ENCODE data around the gene IZUMO1.
"Not testable (repeated sequence)": the region's sequence is repeated elsewhere in the genome, so short reads cannot be mapped to it uniquely, and the experiment has no call there.

The IZUMO1 gene

GRCh38 chr19:48713041-48713863 is 33.5 kb downstream of the IZUMO1 start:
- peak; percentile 71 for DNase-seq (ENCODE audit: low spot score)

- DNase-seq (ENCODE audit: low spot score): no peak
These were observed 35.5 kb downstream of the IZUMO1 start for GRCh38 chr19:48711106-48711662.

- DNase-seq (ENCODE audit: low spot score): no peak
These were observed 38.2 kb downstream of the IZUMO1 start for GRCh38 chr19:48708471-48708870.

DNA sequence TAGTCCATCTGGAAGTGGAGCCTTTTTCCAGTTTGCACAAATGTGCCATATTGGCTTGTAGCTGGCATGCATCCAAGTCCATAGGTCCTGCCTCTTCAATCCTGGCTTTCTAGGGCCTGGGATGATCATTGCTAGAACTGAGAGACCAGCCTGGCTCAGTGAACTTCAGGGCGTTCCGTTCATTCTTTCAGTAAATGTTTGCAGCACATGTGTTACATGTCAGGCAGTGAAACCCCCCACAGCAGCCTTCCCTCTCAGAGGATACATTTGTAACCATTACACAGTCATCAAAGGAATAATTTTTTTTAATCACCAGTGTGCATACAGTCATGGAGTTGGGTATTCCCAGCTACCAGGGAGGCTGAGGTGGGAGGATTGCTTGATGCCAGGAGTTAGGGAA is 41.3 kb downstream of the IZUMO1 start:
- no peak for DNase-seq (ENCODE audit: low spot score)

GRCh38 chr19:48703316-48703715 is 43.4 kb downstream of the IZUMO1 start:
- DNase-seq (ENCODE audit: low spot score): no peak

DNA sequence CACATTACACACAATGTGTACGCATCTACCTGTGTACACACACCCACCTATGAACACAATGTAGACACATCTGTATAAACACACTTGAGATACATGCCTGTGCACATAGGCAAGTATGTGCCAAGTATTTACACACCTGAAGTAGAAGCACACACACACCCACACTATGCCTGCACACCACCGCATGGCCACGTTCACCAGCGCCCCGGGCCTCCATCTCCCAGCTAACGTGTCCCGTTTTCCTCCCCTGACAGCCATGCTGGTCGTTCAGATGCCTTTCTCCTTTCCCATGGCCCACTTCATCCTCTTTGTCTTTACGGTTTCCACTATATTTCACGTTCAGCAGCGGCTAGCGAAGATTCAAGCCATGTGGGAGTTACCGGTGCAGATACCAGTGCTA is 44.0 kb downstream of the IZUMO1 start:
- no peak for DNase-seq (ENCODE audit: low spot score)

DNA sequence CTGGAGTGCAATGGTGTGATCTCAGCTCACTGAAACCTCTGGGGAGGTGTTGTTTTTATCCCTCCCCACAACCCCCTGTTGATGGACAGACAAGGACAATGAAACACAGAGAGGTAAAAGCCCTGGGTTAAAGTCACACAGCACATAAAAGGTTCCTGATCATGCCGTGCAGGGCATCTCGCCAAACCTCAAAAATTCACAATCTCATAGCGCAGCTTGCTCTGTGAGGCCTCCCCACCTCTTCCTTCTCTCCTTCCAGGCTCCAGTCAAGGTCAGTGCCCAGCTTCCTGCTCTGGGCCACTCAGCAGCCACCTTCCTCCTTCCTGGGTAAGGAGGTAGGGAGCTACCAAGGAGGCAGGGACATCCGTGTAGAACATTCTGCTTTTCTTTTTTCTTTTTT is 48.7 kb downstream of the IZUMO1 start:
- DNase-seq (ENCODE audit: low spot score): no peak

DNA sequence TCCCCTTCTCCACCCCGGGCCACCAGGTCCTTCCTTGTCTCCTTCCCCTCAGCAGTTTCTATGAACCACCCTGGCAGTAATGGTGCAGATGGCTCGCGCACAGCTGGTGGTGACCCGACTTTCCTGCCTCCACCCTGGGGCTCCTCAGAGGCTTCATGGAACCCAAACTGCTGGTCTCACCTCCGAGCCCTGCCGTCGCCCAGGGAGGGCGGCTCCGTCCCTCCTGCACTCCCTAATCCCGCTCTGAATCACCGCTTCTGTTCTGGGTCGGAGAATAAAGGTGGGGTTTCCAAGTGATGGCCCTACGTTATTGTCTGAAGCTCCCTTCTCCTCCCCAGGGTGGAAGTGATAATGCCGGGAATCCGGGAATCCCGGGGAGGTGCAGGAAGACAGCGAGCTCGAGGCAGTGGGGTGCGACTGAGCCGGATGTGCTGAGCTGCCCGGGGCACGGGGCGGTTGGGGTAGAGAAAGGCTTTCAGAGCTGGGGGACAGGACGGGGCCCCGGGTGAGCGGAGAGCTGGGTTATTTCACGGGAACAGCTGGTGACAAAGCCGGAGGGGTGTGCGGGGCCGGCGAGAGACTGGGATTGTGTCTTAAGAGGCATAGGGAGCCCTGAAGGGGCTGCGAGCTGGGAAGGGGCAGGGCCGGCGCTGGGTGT is 50.2 kb downstream of the IZUMO1 start:
- no peak for DNase-seq (ENCODE audit: low spot score)

DNA sequence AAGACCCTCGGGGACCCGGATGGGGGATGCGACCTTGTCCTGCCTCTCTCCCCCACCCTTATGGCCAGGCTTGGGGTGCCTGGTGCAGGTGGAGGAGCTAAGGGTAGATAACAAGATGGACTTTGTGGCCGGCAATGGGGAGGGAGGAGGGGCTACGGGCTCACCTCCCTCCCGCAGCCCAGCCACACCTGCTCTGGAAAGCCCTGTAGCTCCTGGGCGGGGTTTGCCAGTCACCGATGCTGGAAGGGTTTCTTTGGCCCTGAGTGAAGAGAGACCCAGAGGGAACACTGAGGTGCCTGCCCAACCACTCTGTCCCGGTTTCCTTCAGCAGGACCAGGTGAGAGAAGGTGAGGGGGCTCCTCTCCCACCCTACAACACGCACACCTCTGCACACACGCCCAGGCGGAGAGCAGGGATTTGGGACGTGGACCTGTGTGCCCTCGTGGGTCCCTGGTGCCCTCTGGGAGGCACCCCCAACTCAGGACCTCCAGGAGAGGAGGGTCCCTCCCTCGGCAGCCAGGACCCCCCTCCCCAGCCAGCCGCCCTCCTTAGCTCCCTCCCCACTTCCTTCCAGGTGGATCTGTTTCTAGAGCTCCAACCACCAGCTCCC is 50.9 kb downstream of the IZUMO1 start, which contains the start of gene FUT2:
Gene FUT2, plus strand, starts transcription at position 229 of the 610 bp plus-strand sequence. CDS start 6,986 bp downstream, outside the sequence.
- DNase-seq (ENCODE audit: low spot score): no peak

GRCh38 chr19:48693629-48694028 is 53.1 kb downstream of the IZUMO1 start:
- not testable (repeated sequence) for DNase-seq (ENCODE audit: low spot score)

Data from COLO829 (cell line).